IPS-18c (cell line): Measurements from ENCODE around the gene ARMCX6.
A peak's percentile ranks its signal among the peaks of the same experiment; 100 is the strongest.
"Not testable (repeated sequence)": the region's sequence is repeated elsewhere in the genome, so short reads cannot be mapped to it uniquely, and the experiment has no call there.

Experiments
- H3K4me3 ChIP-seq: 2 replicates; pipeline ENCODE4 v1.7.0; 2013; ENCODE audit warnings: low read depth, mild to moderate bottlenecking, low read length, moderate library complexity; ENCODE audit not compliant: insufficient read depth
- H3K9me3 ChIP-seq: one replicate; pipeline ENCODE4 v1.6.1; 2013; ENCODE audit warnings: mild to moderate bottlenecking, low read length, moderate library complexity; ENCODE audit not compliant: control insufficient read depth, insufficient read depth

Gene ARMCX6

GRCh38 chrX:101617211-101618191, at the start of gene ARMCX6:
TSS of gene ARMCX6 (minus strand) at chrX:101618000. CDS start at chrX:101616620, 1,380 bp downstream.
- peaks cover 2% of the 10 kb centered on the region for H3K9me3 ChIP-seq
- peak within 1 kb of the TSS; percentile 74 for H3K4me3 ChIP-seq

DNA sequence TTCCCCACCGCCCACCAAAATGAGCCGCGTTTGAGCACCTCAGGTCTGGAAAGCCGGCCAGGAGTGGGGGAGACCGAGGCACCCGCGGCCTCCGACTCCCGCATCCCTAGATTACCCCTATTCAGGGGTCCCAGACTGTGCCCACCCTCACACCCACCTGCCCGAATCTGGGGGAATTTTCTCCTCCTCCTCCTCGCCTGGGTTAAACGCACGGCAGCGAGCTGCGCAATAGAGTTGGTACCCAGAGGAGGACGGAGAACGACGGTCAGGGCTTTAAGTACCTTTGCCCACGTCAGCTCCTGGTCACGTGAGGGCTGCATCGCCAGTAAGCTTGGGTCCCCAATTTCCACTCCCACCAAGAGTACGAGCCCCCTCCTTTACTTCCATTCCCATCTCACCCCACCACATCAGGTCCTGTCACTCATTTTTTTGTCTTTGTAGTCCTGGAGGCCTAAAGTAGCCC, 41.8 kb upstream of the ARMCX6 start, which contains the start of gene ARMCX2:
Gene ARMCX2, minus strand, starts transcription at position 250 of the 463 bp plus-strand sequence. CDS start 2,262 bp downstream, outside the sequence.
- Histone ChIP-seq H3K9me3 (peaks cover 4% of the 10 kb centered on the region), H3K4me3 (peak within 1 kb of the TSS; percentile 81)

DNA sequence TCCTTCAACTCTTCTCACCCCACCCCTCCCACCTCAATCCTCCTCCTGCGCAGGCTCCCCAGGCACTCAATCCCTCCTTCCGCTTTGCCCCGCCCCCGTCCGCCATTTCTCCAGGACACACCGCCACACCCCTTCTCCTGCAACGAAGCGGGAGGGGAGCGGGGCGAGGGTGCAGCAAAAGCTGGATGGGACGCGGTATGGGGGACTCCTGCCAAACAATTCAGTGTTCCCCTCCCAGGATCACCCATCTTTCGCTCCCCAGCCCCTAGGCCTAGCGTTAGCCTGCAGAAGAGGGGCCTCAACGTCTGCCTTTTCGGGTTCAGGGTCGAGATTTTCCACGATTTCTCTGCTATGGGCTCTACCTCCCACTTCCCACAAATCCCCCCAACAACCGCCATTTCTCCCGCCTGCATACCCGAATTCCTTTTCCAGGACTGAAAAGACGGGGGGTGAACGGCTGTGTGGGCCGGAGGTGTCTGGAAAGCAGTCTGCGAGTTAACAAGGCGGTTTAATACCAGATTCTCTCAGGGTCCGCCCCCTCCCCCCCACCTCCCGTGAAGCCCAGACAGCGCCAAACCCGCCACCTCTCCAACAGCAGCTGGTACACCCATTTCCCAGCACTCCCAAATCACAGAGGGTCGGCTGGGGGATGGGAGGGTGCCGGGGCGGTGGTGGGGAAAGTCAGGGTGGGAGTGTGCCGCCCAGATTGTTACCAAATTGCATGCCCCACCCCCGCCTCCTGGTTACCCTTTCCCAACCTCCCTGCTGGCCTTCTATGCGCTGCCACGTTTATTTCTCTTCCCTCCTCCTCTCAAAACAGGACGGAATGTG, 41.1 kb upstream of the ARMCX6 start:
- Histone ChIP-seq H3K9me3 (peaks cover 4% of the 10 kb centered on the region), H3K4me3 (peak overlapping the region; percentile 81)

DNA sequence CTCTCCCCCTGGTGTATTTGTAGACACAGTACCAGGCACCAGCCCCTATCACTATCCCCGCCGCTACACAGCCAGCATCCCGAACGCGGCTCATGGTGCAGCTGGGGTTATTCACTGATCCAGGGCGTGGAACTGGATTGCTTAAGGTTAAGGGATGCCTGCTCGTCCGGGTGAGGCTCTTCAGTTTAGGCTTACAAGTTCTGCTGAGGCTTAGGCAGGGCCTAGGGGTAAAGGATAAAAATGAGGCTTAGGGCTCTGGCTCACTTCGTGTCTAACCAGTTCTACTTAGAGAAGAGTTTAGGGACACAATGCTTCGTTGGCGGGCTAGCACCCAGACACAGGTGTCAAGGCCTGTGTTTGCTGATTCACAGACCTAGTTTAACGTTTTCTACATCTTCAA, 39.7 kb upstream of the ARMCX6 start:
- H3K9me3 ChIP-seq, result peaks cover 4% of the 10 kb centered on the region
- no peak overlapping the region for H3K4me3 ChIP-seq

DNA sequence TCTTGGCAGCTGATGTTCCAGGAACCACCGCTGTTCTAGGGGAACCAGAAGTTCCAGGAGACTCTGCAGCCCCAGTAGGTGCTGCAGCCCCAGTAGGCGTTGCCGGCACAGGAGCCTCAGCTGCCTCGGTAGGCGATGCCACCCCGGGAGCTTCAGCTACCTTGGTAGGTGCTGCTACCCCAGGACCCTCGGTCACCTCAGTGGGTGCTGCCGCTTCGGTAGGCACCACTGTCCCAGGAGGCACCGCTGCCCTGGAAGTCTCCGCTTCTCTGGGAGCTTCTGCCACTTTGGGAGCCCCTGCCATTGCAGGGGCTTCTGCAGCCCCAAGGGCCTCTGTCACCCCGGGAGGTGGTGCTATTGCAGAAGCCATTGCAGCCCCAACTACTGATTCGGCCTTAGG, 39.0 kb upstream of the ARMCX6 start:
- H3K9me3 ChIP-seq, result peaks cover 4% of the 10 kb centered on the region
- H3K4me3 ChIP-seq, result no peak overlapping the region

GRCh38 chrX:101655534-101655933, 37.7 kb upstream of the ARMCX6 start:
- Histone ChIP-seq H3K4me3 (no peak overlapping the region), H3K9me3 (peaks cover 4% of the 10 kb centered on the region)

DNA sequence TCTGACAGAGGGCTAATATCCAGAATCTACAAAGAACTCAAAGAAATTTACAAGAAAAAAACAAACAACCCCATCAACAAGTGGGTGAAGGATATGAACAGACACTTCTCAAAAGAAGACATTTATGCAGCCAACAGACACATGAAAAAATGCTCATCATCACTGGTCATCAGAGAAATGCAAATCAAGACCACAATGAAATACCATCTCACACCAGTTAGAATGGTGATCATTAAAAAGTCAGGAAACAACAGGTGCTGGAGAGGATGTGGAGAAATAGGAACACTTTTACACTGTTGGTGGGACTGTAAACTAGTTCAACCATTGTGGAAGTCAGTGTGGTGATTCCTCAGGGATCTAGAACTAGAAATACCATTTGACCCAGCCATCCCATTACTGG, 29.9 kb upstream of the ARMCX6 start:
- not testable (repeated sequence) for H3K4me3 ChIP-seq, H3K9me3 ChIP-seq

DNA sequence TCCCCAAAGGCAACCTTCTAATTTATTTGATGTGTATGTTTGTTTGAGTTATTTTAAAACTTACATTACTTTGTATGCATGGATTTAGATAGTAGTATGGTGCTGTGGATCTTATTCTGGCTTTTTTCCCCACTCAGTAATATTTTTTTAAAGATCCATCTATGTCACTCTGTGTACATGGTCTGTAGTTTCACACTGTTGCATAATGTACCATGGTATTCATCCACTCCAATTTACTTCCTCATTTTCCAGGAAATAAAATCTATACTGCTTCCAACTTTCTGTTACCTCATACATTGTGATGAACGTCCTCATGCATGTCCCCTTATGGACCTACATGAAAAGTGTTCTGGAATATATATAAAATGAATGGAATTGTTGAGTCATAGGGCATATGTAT, 24.3 kb upstream of the ARMCX6 start:
- Histone ChIP-seq H3K4me3 (no peak overlapping the region), H3K9me3 (no peaks in the 10 kb centered on the region)

GRCh38 chrX:101639583-101639982, 21.8 kb upstream of the ARMCX6 start:
- no peaks in the 10 kb centered on the region for H3K9me3 ChIP-seq
- H3K4me3 ChIP-seq, result no peak overlapping the region

- peaks cover 7% of the 10 kb centered on the region for H3K9me3 ChIP-seq
- H3K4me3 ChIP-seq, result no peak overlapping the region
Observed at GRCh38 chrX:101619364-101619763, 1.6 kb upstream of the ARMCX6 start.

DNA sequence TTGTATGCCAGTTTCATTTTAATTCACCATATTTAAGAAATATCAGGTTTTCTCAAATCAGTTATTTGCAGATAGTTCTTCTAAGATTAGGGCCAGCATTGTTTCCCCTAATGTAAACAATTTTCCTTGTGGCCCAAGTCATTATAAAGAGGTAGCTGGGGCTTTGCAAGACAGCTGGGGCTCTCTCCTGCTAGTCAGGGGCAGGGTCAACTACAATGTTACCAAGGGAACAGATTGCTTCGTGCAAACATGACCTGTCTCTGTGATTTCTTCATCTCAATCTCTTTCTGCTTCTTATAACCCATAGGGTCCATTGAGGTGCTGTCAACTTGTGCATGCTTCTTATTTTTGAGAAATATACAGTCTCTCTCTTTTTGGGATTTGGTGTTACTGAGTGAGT, 12.1 kb downstream of the ARMCX6 start:
- Histone ChIP-seq H3K9me3 (no peaks in the 10 kb centered on the region), H3K4me3 (no peak overlapping the region)

GRCh38 chrX:101605146-101605545, 12.7 kb downstream of the ARMCX6 start:
- no peak overlapping the region for H3K4me3 ChIP-seq
- H3K9me3 ChIP-seq, result no peaks in the 10 kb centered on the region

- H3K4me3 ChIP-seq, result no peak overlapping the region
- H3K9me3 ChIP-seq, result no peaks in the 10 kb centered on the region
Observed at GRCh38 chrX:101602077-101602476, 15.7 kb downstream of the ARMCX6 start.

DNA sequence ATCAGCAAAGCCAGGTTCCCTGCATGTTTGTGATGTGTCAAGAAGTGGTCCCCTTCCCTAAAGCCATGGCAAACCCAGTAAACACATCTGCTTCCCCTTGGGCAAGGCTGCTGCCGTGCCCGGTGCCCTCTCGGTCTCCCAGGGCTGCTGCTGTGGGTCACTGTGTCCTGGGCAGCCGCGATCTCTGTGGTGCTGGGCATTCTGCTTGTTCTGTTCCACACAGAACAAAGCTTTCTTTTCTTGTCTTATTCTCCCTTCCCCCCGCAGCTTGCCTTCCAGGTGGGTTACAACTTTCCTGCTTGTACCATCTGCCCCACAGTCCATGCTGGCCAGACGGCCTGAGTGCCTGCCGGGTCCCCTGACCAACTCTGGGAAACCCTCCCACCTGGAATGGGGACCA, 18.2 kb downstream of the ARMCX6 start:
- not testable (repeated sequence) for H3K4me3 ChIP-seq, H3K9me3 ChIP-seq

DNA sequence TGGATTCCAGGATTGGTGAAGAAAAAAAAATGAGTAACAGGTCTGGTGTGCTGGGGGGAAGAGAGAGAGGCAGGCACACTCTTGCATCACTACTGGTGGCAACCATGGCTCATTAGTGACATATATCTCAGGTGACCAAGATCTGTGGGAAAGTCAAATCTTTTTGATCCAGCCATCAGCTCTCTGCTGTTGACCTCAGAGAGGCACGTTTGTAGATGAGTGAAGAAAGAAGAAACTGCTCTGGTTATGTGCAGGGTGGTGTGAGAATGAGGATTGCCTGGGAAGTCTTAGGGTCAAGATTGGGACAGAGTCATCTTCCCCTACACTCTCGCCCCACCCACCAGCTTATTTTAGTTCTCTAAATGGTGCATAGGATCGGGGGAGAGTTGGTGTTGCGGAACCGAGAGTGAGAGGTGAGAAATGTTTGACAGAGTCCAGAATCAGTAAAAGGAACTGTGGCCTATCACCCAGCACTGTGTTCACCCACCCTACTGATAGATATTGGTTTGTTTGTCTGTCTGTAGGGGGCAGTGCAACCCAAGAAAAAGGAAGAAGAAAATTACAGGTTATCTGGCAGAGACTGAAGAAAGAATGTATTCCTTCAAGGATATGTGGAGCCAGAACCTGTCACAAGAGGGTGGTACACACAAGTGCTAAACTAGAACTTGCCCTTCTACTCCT, 21.9 kb downstream of the ARMCX6 start:
- Histone ChIP-seq H3K4me3 (no peak overlapping the region), H3K9me3 (no peaks in the 10 kb centered on the region)
